Ectodermal cell (in vitro differentiated cells): ENCODE results near the gene FZD10.

Source experiments
- H3K27ac ChIP-seq: 2 replicates; pipeline ENCODE4 v1.7.0; 2013; ENCODE audit warnings: mild to moderate bottlenecking, low read depth, low read length; ENCODE audit not compliant: insufficient read depth, poor library complexity, severe bottlenecking
- H3K27me3 ChIP-seq: 2 replicates; pipeline ENCODE4 v1.7.0; 2013; ENCODE audit warnings: mild to moderate bottlenecking, low read length; ENCODE audit not compliant: insufficient read depth, control insufficient read depth, poor library complexity, severe bottlenecking
- H3K36me3 ChIP-seq: one replicate; pipeline ENCODE4 v1.7.0; 2013; ENCODE audit warnings: low read length; ENCODE audit not compliant: control insufficient read depth, insufficient read depth
- H3K4me1 ChIP-seq: one replicate; pipeline ENCODE4 v1.7.0; 2013; ENCODE audit warnings: low read length; ENCODE audit not compliant: control insufficient read depth, insufficient read depth
- H3K4me3 ChIP-seq: 2 replicates; pipeline ENCODE4 v1.7.0; 2013; ENCODE audit warnings: low read depth, low read length, control low read depth; ENCODE audit not compliant: insufficient read depth
- H3K9me3 ChIP-seq: 2 replicates; pipeline ENCODE4 v1.7.0; 2013; ENCODE audit warnings: mild to moderate bottlenecking, low read length, moderate library complexity; ENCODE audit not compliant: control insufficient read depth
- WGBS, 2 experiments: methylation state at CpG; one replicate each; pipeline ENCODE4 v1.1.7; 2013; ENCODE audit warnings: missing lambda C conversion rate in 2 of 2; 5-methylcytosine and 5-hydroxymethylcytosine counted together

FZD10 gene

GRCh38 chr12:130194154-130194553 lies 31.9 kb downstream of the FZD10 start:
- 42 to 43% methylated on average over 10 of the region's 10 CpGs for WGBS, 2 experiments
- H3K27me3 ChIP-seq, result no peaks in the 10 kb centered on the region
- no peaks in the 10 kb centered on the region for H3K9me3 ChIP-seq
- no peaks in the 10 kb centered on the region for H3K36me3 ChIP-seq
- peaks cover 8% of the 10 kb centered on the region for H3K4me1 ChIP-seq
- no peak overlapping the region for H3K27ac ChIP-seq
- no peak overlapping the region for H3K4me3 ChIP-seq

- H3K27ac ChIP-seq, result no peak overlapping the region
- H3K27me3 ChIP-seq, result no peaks in the 10 kb centered on the region
- H3K36me3 ChIP-seq, result no peaks in the 10 kb centered on the region
- H3K4me3 ChIP-seq, result no peak overlapping the region
- H3K9me3 ChIP-seq, result no peaks in the 10 kb centered on the region
- peaks cover 8% of the 10 kb centered on the region for H3K4me1 ChIP-seq
- WGBS, 2 experiments, result 90 to 96% methylated on average over 7 of the region's 7 CpGs
Observed at GRCh38 chr12:130195369-130195768, 33.1 kb downstream of the FZD10 start.

GRCh38 chr12:130195776-130196175 lies 33.5 kb downstream of the FZD10 start:
- Histone ChIP-seq H3K36me3 (no peaks in the 10 kb centered on the region), H3K4me1 (peaks cover 8% of the 10 kb centered on the region), H3K27ac (no peak overlapping the region), H3K4me3 (no peak overlapping the region), H3K27me3 (no peaks in the 10 kb centered on the region), H3K9me3 (no peaks in the 10 kb centered on the region)
- WGBS, 2 experiments, result 90 to 91% methylated on average over 12 of the region's 12 CpGs

GRCh38 chr12:130196827-130197226 lies 34.6 kb downstream of the FZD10 start:
- WGBS, 2 experiments, result 81 to 84% methylated on average over 13 of the region's 13 CpGs
- no peaks in the 10 kb centered on the region for H3K27me3 ChIP-seq
- H3K4me1 ChIP-seq, result peaks cover 8% of the 10 kb centered on the region
- H3K4me3 ChIP-seq, result no peak overlapping the region
- no peaks in the 10 kb centered on the region for H3K36me3 ChIP-seq
- H3K9me3 ChIP-seq, result no peaks in the 10 kb centered on the region
- H3K27ac ChIP-seq, result no peak overlapping the region

GRCh38 chr12:130198026-130198662 lies 35.9 kb downstream of the FZD10 start:
- Histone ChIP-seq H3K4me3 (no peak overlapping the region), H3K4me1 (peaks cover 8% of the 10 kb centered on the region), H3K27ac (no peak overlapping the region), H3K27me3 (no peaks in the 10 kb centered on the region), H3K36me3 (no peaks in the 10 kb centered on the region), H3K9me3 (no peaks in the 10 kb centered on the region)
- WGBS, 2 experiments, result 89% methylated on average over 18 of the region's 18 CpGs

- H3K27me3 ChIP-seq, result no peaks in the 10 kb centered on the region
- H3K4me1 ChIP-seq, result peaks cover 6% of the 10 kb centered on the region
- H3K4me3 ChIP-seq, result no peak overlapping the region
- no peak overlapping the region for H3K27ac ChIP-seq
- no peaks in the 10 kb centered on the region for H3K36me3 ChIP-seq
- no peaks in the 10 kb centered on the region for H3K9me3 ChIP-seq
- 93 to 95% methylated on average over 16 of the region's 16 CpGs for WGBS, 2 experiments
Observed at GRCh38 chr12:130198663-130199060, 36.4 kb downstream of the FZD10 start.

GRCh38 chr12:130199581-130200390 lies 37.5 kb downstream of the FZD10 start:
- 78 to 82% methylated on average over 18 of the region's 18 CpGs for WGBS, 2 experiments
- Histone ChIP-seq H3K4me1 (no peaks in the 10 kb centered on the region), H3K4me3 (no peak overlapping the region), H3K36me3 (no peaks in the 10 kb centered on the region), H3K27ac (no peak overlapping the region), H3K9me3 (no peaks in the 10 kb centered on the region), H3K27me3 (no peaks in the 10 kb centered on the region)

GRCh38 chr12:130200445-130200844 lies 38.2 kb downstream of the FZD10 start:
- Histone ChIP-seq H3K4me1 (no peaks in the 10 kb centered on the region), H3K27ac (no peak overlapping the region), H3K27me3 (no peaks in the 10 kb centered on the region), H3K4me3 (no peak overlapping the region), H3K9me3 (no peaks in the 10 kb centered on the region), H3K36me3 (no peaks in the 10 kb centered on the region)
- WGBS, 2 experiments, result 85% methylated on average over 7 of the region's 7 CpGs

GRCh38 chr12:130201037-130201436 lies 38.8 kb downstream of the FZD10 start:
- H3K36me3 ChIP-seq, result no peaks in the 10 kb centered on the region
- H3K27me3 ChIP-seq, result no peaks in the 10 kb centered on the region
- no peak overlapping the region for H3K27ac ChIP-seq
- no peak overlapping the region for H3K4me3 ChIP-seq
- 94 to 95% methylated on average over 8 of the region's 8 CpGs for WGBS, 2 experiments
- H3K9me3 ChIP-seq, result no peaks in the 10 kb centered on the region
- H3K4me1 ChIP-seq, result no peaks in the 10 kb centered on the region

- Histone ChIP-seq H3K36me3 (no peaks in the 10 kb centered on the region), H3K4me1 (no peaks in the 10 kb centered on the region), H3K27ac (no peak overlapping the region), H3K9me3 (no peaks in the 10 kb centered on the region), H3K27me3 (no peaks in the 10 kb centered on the region), H3K4me3 (no peak overlapping the region)
- 91% methylated on average over 6 of the region's 6 CpGs for WGBS, 2 experiments
Observed at GRCh38 chr12:130202201-130202600, 39.9 kb downstream of the FZD10 start.
